Karpas-422 (cell line): ENCODE results near the gene ATAD3A. TPM values are rescaled to one million over a fixed set of nuclear protein-coding genes. Genes with fewer than 3 reads are reported as not detected.
A peak's percentile ranks its signal among the peaks of the same experiment; 100 is the strongest.
"Not testable (repeated sequence)": the region's sequence is repeated elsewhere in the genome, so short reads cannot be mapped to it uniquely, and the experiment has no call there.

ENCODE experiments used
- DNase-seq: peaks from one replicate; pipeline ENCODE4 v3.0.0-alpha.2; 2015
- H2AFZ ChIP-seq: fragments of 200-600 bp; sonication (generic); 2 replicates; pipeline ENCODE4 v1.6.1; 2014; ENCODE audit warnings: antibody characterized with exemption, low read length, mixed read lengths
- H3K27ac ChIP-seq: fragments of 200-600 bp; sonication (generic); 2 replicates; pipeline ENCODE4 v1.5.1; 2014; ENCODE audit warnings: mild to moderate bottlenecking, low read length, moderate library complexity
- H3K27me3 ChIP-seq: fragments of 200-600 bp; sonication (generic); 2 replicates; pipeline ENCODE4 v1.6.1; 2014; ENCODE audit warnings: low read length, mixed read lengths
- H3K36me3 ChIP-seq: fragments of 200-600 bp; sonication (generic); 2 replicates; pipeline ENCODE4 v1.6.1; 2014; ENCODE audit warnings: low read length, mixed read lengths; ENCODE audit not compliant: insufficient read depth
- H3K4me1 ChIP-seq: fragments of 200-600 bp; sonication (generic); 2 replicates; pipeline ENCODE4 v1.6.1; 2014; ENCODE audit warnings: mild to moderate bottlenecking, low read length, mixed read lengths
- H3K4me2 ChIP-seq: fragments of 200-600 bp; sonication (generic); 2 replicates; pipeline ENCODE4 v1.6.1; 2014; ENCODE audit warnings: low read length, low read depth, mild to moderate bottlenecking; ENCODE audit not compliant: poor library complexity, severe bottlenecking
- H3K4me3 ChIP-seq: fragments of 200-600 bp; sonication (generic); 2 replicates; pipeline ENCODE4 v1.5.1; 2014; ENCODE audit warnings: mild to moderate bottlenecking, antibody characterized with exemption, low read length, mixed read lengths
- H3K79me2 ChIP-seq: fragments of 200-600 bp; sonication (generic); 2 replicates; pipeline ENCODE4 v1.6.1; 2014; ENCODE audit warnings: mild to moderate bottlenecking, low read length, mixed read lengths
- H3K9ac ChIP-seq: fragments of 200-600 bp; sonication (generic); 2 replicates; pipeline ENCODE4 v1.6.0; 2014; ENCODE audit warnings: low read length
- H3K9me2 ChIP-seq: fragments of 200-600 bp; sonication (generic), shearing (Covaris generic); replicated peaks from 2 replicates; pipeline ENCODE4 v1.6.0; 2014; ENCODE audit warnings: mild to moderate bottlenecking, low read length, moderate library complexity; ENCODE audit not compliant: insufficient read depth
- H3K9me3 ChIP-seq: fragments of 300-700, 200-600 bp; sonication (generic); 2 replicates; pipeline ENCODE4 v1.6.1; 2014; ENCODE audit warnings: low read length, mixed read lengths
- H4K20me1 ChIP-seq: fragments of 200-600 bp; sonication (generic); 2 replicates; pipeline ENCODE4 v1.6.1; 2014; ENCODE audit warnings: mild to moderate bottlenecking, antibody characterized with exemption, low read length, low read depth; ENCODE audit not compliant: insufficient read depth
- total RNA-seq: library from RNA; depleted of rRNA; stranded (reverse); fragments of >200 nt; shearing (Covaris generic); gene quantifications from 2 replicates; pipeline ENCODE4 v1.2.3, GENCODE V29; 2014; ENCODE audit warnings: low replicate concordance

ATAD3A gene
- total RNA-seq, 1 experiment from 2014 or later, result 12.5 TPM

GRCh38 chr1:1472053-1472876 is 39.7 kb upstream of the ATAD3A start:
- H3K9me2 ChIP-seq, H3K27ac ChIP-seq, DNase-seq, H3K36me3 ChIP-seq, H3K9me3 ChIP-seq, H2AFZ ChIP-seq, H3K27me3 ChIP-seq: not testable (repeated sequence)
- Histone ChIP-seq H3K9ac (peak overlapping the region; percentile 81), H4K20me1 (peaks cover 15% of the 10 kb centered on the region), H3K4me2 (peak overlapping the region; percentile 72), H3K4me1 (peaks cover 23% of the 10 kb centered on the region), H3K79me2 (peaks cover 34% of the 10 kb centered on the region), H3K4me3 (peak overlapping the region; percentile 65)

- not testable (repeated sequence) for H2AFZ ChIP-seq, H3K9ac ChIP-seq, H3K27me3 ChIP-seq, H3K4me3 ChIP-seq, H3K9me2 ChIP-seq, H3K36me3 ChIP-seq, H3K4me2 ChIP-seq, H3K9me3 ChIP-seq, H3K27ac ChIP-seq, DNase-seq
- Histone ChIP-seq H3K79me2 (peaks cover 34% of the 10 kb centered on the region), H4K20me1 (peaks cover 15% of the 10 kb centered on the region), H3K4me1 (peaks cover 11% of the 10 kb centered on the region)
Observed at GRCh38 chr1:1476011-1476410, 36.0 kb upstream of the ATAD3A start.

- H3K9me3 ChIP-seq, result no peaks in the 10 kb centered on the region
- H3K36me3 ChIP-seq, result peaks cover 5% of the 10 kb centered on the region; the same call in 1 of the 2 replicates
- no peak overlapping the region for H3K4me2 ChIP-seq
- peaks cover 11% of the 10 kb centered on the region for H3K4me1 ChIP-seq
- H3K27me3 ChIP-seq, result no peaks in the 10 kb centered on the region
- no peak overlapping the region for H2AFZ ChIP-seq
- H3K27ac ChIP-seq, result no peak overlapping the region
- H3K9ac ChIP-seq, result no peak overlapping the region
- H4K20me1 ChIP-seq, result peaks cover 15% of the 10 kb centered on the region
- H3K4me3 ChIP-seq, result no peak overlapping the region
- H3K79me2 ChIP-seq, result peaks cover 30% of the 10 kb centered on the region
- no peak for DNase-seq
- H3K9me2 ChIP-seq, result no peaks in the 10 kb centered on the region
Observed at GRCh38 chr1:1477206-1477605, 34.8 kb upstream of the ATAD3A start.

GRCh38 chr1:1479547-1480487 is 32.1 kb upstream of the ATAD3A start:
- peaks cover 7% of the 10 kb centered on the region for H3K79me2 ChIP-seq
- H3K36me3 ChIP-seq, result peaks cover 10% of the 10 kb centered on the region; the same call in 1 of the 2 replicates
- H3K9ac ChIP-seq, result no peak overlapping the region
- H3K27me3 ChIP-seq, result no peaks in the 10 kb centered on the region
- H3K9me3 ChIP-seq, result no peaks in the 10 kb centered on the region
- no peak overlapping the region for H3K4me3 ChIP-seq
- H3K4me2 ChIP-seq, result no peak overlapping the region
- no peak for DNase-seq
- no peaks in the 10 kb centered on the region for H3K4me1 ChIP-seq
- H3K27ac ChIP-seq, result no peak overlapping the region
- no peaks in the 10 kb centered on the region for H3K9me2 ChIP-seq
- no peaks in the 10 kb centered on the region; the same call in 1 of the 2 replicates for H4K20me1 ChIP-seq
- no peak overlapping the region for H2AFZ ChIP-seq

GRCh38 chr1:1480488-1480867 is 31.5 kb upstream of the ATAD3A start:
- H3K9me3 ChIP-seq, H3K4me2 ChIP-seq, H3K27ac ChIP-seq, H3K4me1 ChIP-seq, H3K9me2 ChIP-seq, H3K9ac ChIP-seq, H3K27me3 ChIP-seq, H3K79me2 ChIP-seq, H4K20me1 ChIP-seq, DNase-seq, H3K4me3 ChIP-seq, H2AFZ ChIP-seq: not testable (repeated sequence)
- peaks cover 10% of the 10 kb centered on the region; the same call in 1 of the 2 replicates for H3K36me3 ChIP-seq

GRCh38 chr1:1481811-1482210 is 30.2 kb upstream of the ATAD3A start:
- not testable (repeated sequence) for H3K36me3 ChIP-seq

GRCh38 chr1:1482856-1483255 is 29.1 kb upstream of the ATAD3A start:
- Histone ChIP-seq H3K79me2 (no peaks in the 10 kb centered on the region), H3K4me1 (no peaks in the 10 kb centered on the region), H3K9me3 (no peaks in the 10 kb centered on the region), H4K20me1 (no peaks in the 10 kb centered on the region), H2AFZ (no peak overlapping the region), H3K27me3 (no peaks in the 10 kb centered on the region), H3K36me3 (peaks cover 5% of the 10 kb centered on the region; the same call in 1 of the 2 replicates), H3K4me3 (no peak overlapping the region), H3K27ac (no peak overlapping the region), H3K9ac (no peak overlapping the region), H3K9me2 (no peaks in the 10 kb centered on the region), H3K4me2 (no peak overlapping the region)
- no peak for DNase-seq

More at GRCh38 chr1:1481811-1482210, 30.2 kb upstream of the ATAD3A start:
- not testable (repeated sequence) for H3K4me1 ChIP-seq, H3K9me3 ChIP-seq, H3K79me2 ChIP-seq, H3K27ac ChIP-seq, H4K20me1 ChIP-seq, H3K4me3 ChIP-seq, H2AFZ ChIP-seq, H3K27me3 ChIP-seq, DNase-seq, H3K4me2 ChIP-seq, H3K9ac ChIP-seq, H3K9me2 ChIP-seq

GRCh38 chr1:1483714-1484113 is 28.2 kb upstream of the ATAD3A start:
- Histone ChIP-seq H3K4me3 (no peak overlapping the region), H4K20me1 (no peaks in the 10 kb centered on the region), H3K9ac (no peak overlapping the region), H2AFZ (no peak overlapping the region), H3K4me2 (no peak overlapping the region), H3K27ac (no peak overlapping the region), H3K27me3 (no peaks in the 10 kb centered on the region), H3K36me3 (peaks cover 12% of the 10 kb centered on the region), H3K9me3 (no peaks in the 10 kb centered on the region), H3K4me1 (no peaks in the 10 kb centered on the region), H3K9me2 (no peaks in the 10 kb centered on the region), H3K79me2 (no peaks in the 10 kb centered on the region)
- DNase-seq, result no peak
